Activated naive CD8-positive, alpha-beta T cell treated with anti-CD3 and anti-CD28 coated beads, Interleukin-2, amount 50 U/mL, for 24 hours (primary cell): ENCODE measurements around the gene TEAD1.
"Not testable (repeated sequence)": the region's sequence is repeated elsewhere in the genome, so short reads cannot be mapped to it uniquely, and the experiment has no call there.

Experiments
- ATAC-seq: fragments of 150-1000 bp; cut with Tn5 transposase; one replicate; pipeline ENCODE4 v1.10.0; 2021
- DNase-seq: peaks from one replicate; pipeline ENCODE4 v3.0.0; 2021
- H3K27ac Mint-ChIP-seq: one replicate; pipeline ENCODE4 v1.8.0; 2021; ENCODE audit warnings: mild to moderate bottlenecking, mixed read lengths
- H3K27me3 Mint-ChIP-seq: one replicate; pipeline ENCODE4 v1.8.0; 2021; ENCODE audit warnings: mixed read lengths
- H3K36me3 Mint-ChIP-seq: one replicate; pipeline ENCODE4 v1.8.0; 2021; ENCODE audit warnings: low read depth, mixed read lengths
- H3K4me1 Mint-ChIP-seq: one replicate; pipeline ENCODE4 v1.8.0; 2021; ENCODE audit warnings: mixed read lengths
- H3K4me3 Mint-ChIP-seq: one replicate; pipeline ENCODE4 v1.8.0; 2021; ENCODE audit warnings: mild to moderate bottlenecking, moderate library complexity, mixed read lengths
- H3K9me3 Mint-ChIP-seq: one replicate; pipeline ENCODE4 v1.8.0; 2021; ENCODE audit warnings: mixed read lengths

The TEAD1 gene

DNA sequence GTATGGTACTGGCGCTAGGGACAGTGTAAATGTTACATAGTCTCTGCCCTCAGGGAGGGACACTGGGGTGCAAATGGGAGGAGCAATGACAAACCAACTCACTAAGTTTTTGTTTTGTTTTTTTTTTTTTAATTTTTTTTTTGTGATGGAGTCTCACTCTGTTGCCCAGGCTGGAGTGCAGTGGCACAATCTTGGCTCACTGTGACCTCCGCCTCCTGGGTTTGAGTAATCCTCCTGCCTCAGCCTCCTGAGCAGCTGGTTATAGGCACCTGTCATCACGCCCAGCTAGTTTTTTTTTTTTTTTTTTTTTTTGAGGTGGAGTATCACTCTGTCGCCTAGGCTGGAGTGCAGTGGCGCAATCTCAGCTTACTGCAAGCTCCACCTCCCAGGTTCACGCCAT, 83.9 kb downstream of the TEAD1 start:
- not testable (repeated sequence) for H3K36me3 Mint-ChIP-seq, DNase-seq, ATAC-seq, H3K4me1 Mint-ChIP-seq, H3K27ac Mint-ChIP-seq, H3K4me3 Mint-ChIP-seq, H3K9me3 Mint-ChIP-seq
- H3K27me3 Mint-ChIP-seq, result peaks cover 11% of the 10 kb centered on the region

DNA sequence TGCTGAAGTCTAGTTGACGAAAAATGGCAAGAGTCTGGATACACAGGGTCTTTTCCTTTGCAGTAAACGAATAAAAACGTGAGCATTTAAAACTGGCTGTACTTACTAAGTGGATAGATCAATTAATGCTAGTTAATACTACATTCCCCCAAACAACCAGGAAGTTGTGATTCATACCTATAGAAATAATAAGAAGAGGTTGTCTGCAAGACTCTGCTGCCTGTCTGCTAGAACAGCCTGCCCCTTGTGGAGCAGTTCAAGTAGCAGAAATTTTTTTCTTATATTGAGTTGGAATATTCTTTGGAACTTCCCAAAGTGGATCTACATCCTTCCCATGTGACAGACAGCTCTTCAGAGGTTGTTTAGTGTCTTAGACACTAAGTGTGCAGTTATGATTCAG, 86.8 kb downstream of the TEAD1 start:
- ATAC-seq (no peak), DNase-seq (no peak)
- no peaks in the 10 kb centered on the region for H3K9me3 Mint-ChIP-seq
- H3K36me3 Mint-ChIP-seq, result no peaks in the 10 kb centered on the region
- H3K4me3 Mint-ChIP-seq, result no peak overlapping the region
- no peaks in the 10 kb centered on the region for H3K4me1 Mint-ChIP-seq
- peaks cover 11% of the 10 kb centered on the region for H3K27me3 Mint-ChIP-seq
- H3K27ac Mint-ChIP-seq, result no peak overlapping the region

DNA sequence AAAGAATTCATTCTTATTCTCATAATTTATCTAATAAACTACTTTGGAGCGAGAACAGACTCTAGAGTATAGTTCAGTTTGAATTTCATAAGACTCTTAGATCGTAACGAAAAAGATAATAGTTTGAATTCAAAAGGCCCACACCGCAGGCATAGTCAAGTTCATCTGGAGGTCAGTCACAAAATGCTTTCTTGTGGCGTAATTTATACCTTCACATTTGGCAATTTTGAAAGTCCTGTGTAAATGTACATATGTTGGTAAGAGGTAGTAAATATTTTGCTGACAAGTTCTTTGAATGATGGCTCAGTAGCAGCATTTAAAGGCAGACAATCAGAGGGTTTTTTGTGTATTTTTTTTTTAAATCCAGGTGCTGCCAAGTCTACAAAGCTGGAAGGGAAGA, 88.1 kb downstream of the TEAD1 start:
- ATAC-seq (no peak), DNase-seq (no peak)
- no peaks in the 10 kb centered on the region for H3K4me1 Mint-ChIP-seq
- no peak overlapping the region for H3K27ac Mint-ChIP-seq
- no peaks in the 10 kb centered on the region for H3K9me3 Mint-ChIP-seq
- H3K4me3 Mint-ChIP-seq, result no peak overlapping the region
- peaks cover 11% of the 10 kb centered on the region for H3K27me3 Mint-ChIP-seq
- H3K36me3 Mint-ChIP-seq, result no peaks in the 10 kb centered on the region

DNA sequence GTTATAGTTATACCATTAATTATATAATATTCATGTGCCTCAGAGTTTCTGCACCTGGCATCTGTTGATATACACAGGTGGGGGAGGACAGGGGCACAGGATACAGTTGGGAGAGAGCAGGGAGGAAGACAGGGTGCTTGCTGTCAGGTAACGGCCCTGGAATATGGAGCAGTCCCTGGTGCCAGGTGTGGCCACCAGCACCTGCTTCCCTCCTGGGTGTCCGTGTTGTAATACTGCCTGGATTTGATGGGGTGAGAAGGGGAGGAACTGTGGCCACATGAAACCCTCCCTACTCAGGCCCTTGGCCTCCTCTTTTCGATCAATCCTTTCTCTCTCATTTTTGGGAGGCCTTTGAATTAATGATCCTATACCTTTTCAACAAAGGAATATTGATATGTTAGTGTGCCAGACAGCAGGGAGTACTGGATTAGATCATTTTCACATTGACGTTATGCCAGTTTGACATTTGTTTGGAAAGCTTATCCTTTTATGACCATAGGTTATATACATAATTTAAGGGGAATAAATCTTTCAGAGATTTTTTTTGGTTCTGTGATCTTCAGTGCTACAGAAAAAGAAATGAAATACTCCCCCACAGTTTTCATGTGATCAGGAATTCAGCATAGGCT, 88.6 kb downstream of the TEAD1 start:
- ATAC-seq, result no peak
- no peak overlapping the region for H3K4me3 Mint-ChIP-seq
- DNase-seq, result no peak
- H3K27me3 Mint-ChIP-seq, result peaks cover 15% of the 10 kb centered on the region
- H3K36me3 Mint-ChIP-seq, result no peaks in the 10 kb centered on the region
- H3K27ac Mint-ChIP-seq, result no peak overlapping the region
- H3K4me1 Mint-ChIP-seq, result no peaks in the 10 kb centered on the region
- H3K9me3 Mint-ChIP-seq, result no peaks in the 10 kb centered on the region

DNA sequence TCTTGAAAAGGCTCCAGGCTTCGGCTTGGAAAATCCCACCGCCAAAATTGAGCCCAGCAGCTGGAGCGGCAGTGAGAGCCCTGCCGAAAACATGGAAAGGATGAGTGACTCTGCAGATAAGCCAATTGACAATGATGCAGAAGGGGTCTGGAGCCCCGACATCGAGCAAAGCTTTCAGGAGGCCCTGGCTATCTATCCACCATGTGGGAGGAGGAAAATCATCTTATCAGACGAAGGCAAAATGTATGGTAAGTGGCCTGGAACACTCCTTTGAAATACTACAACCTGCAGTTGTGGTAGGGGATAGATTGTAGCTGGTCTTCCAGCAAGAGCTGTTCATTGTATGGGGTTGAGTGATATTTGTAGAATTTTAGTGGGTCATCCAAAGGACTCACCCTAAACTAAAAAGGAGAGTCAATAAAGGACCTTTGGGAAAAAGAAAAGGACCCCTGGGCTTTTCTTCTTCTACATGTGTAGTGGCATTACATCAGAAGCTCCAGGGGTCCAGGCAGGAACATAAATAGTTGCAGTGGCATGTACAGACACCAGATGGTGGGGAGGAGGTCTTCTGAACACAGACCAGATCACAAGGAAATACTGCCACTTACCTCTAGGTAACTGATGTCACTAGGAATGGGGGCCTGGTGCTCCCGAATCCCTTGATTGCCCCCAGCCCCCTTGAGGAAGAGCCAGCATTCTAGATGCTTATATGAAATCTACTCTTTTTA, 90.1 kb downstream of the TEAD1 start:
- DNase-seq (no peak), ATAC-seq (no peak)
- no peak overlapping the region for H3K27ac Mint-ChIP-seq
- no peak overlapping the region for H3K4me3 Mint-ChIP-seq
- peaks cover 12% of the 10 kb centered on the region for H3K27me3 Mint-ChIP-seq
- H3K36me3 Mint-ChIP-seq, result no peaks in the 10 kb centered on the region
- H3K9me3 Mint-ChIP-seq, result no peaks in the 10 kb centered on the region
- H3K4me1 Mint-ChIP-seq, result no peaks in the 10 kb centered on the region

DNA sequence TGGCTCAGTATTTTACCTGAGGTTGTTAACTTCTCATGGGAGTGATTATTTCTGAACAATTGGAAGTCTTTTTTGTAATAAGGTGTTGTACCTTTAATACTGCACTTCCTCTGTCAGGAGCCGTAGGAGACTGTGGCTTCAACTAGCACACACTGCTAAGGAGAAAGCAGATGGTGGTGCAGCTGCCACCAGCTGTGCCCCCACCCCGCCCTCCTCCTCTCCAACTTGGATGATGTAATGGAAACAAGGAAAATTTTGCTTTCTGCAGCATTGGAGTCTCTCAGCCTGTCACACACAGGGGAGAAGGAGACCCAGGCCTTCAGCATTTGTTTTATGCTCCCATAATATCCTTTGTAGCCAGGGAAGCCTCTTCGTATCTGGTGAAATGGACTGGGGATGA, 91.2 kb downstream of the TEAD1 start:
- DNase-seq (no peak), ATAC-seq (no peak)
- Mint-ChIP-seq H3K4me3 (no peak overlapping the region), H3K27me3 (peaks cover 12% of the 10 kb centered on the region), H3K27ac (no peak overlapping the region), H3K9me3 (no peaks in the 10 kb centered on the region), H3K4me1 (no peaks in the 10 kb centered on the region), H3K36me3 (no peaks in the 10 kb centered on the region)

DNA sequence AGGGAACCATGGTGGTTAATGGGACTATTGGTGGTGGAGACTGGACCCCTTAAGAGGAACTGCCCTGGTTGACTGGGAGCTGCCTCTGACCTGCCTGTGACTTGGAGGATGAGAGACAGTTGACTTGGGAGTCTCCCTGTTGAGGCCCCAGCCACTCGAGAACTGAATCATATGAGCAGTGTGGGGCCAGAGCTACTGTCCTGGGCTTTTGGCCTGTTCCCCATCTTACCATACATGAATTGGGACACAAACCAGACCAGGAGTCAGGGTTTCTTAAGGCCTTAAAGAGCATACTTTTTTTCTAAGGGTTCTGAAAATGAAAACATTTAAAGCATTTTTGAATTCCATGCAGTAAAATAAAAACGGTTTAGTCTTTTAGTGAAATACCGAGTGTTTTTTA, 92.8 kb downstream of the TEAD1 start:
- H3K27me3 Mint-ChIP-seq, result peaks cover 5% of the 10 kb centered on the region
- DNase-seq (no peak), ATAC-seq (no peak)
- no peaks in the 10 kb centered on the region for H3K4me1 Mint-ChIP-seq
- no peaks in the 10 kb centered on the region for H3K36me3 Mint-ChIP-seq
- no peaks in the 10 kb centered on the region for H3K9me3 Mint-ChIP-seq
- no peak overlapping the region for H3K4me3 Mint-ChIP-seq
- H3K27ac Mint-ChIP-seq, result no peak overlapping the region

DNA sequence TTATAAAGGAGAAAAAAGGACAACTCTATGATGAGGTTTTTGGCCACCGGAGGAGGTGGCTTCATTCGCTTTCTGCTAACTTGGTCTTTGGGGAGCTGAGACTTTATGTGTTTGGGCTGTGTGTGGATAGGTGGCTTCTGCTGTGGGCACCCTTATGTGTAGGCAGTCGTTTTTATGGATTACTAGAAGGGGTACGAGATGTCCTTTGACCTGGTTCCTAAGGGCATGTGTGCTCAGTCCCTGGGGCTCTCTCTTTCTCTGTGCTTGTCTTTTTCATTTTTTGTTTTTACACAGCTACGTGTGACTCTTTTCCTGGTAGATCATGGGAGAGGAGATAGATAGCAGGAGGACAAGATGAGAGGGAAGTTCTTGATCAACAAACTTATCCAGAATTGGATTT, 93.4 kb downstream of the TEAD1 start:
- ATAC-seq (no peak), DNase-seq (no peak)
- H3K27ac Mint-ChIP-seq, result no peak overlapping the region
- H3K9me3 Mint-ChIP-seq, result no peaks in the 10 kb centered on the region
- no peak overlapping the region for H3K4me3 Mint-ChIP-seq
- H3K4me1 Mint-ChIP-seq, result no peaks in the 10 kb centered on the region
- no peaks in the 10 kb centered on the region for H3K36me3 Mint-ChIP-seq
- H3K27me3 Mint-ChIP-seq, result peaks cover 6% of the 10 kb centered on the region

DNA sequence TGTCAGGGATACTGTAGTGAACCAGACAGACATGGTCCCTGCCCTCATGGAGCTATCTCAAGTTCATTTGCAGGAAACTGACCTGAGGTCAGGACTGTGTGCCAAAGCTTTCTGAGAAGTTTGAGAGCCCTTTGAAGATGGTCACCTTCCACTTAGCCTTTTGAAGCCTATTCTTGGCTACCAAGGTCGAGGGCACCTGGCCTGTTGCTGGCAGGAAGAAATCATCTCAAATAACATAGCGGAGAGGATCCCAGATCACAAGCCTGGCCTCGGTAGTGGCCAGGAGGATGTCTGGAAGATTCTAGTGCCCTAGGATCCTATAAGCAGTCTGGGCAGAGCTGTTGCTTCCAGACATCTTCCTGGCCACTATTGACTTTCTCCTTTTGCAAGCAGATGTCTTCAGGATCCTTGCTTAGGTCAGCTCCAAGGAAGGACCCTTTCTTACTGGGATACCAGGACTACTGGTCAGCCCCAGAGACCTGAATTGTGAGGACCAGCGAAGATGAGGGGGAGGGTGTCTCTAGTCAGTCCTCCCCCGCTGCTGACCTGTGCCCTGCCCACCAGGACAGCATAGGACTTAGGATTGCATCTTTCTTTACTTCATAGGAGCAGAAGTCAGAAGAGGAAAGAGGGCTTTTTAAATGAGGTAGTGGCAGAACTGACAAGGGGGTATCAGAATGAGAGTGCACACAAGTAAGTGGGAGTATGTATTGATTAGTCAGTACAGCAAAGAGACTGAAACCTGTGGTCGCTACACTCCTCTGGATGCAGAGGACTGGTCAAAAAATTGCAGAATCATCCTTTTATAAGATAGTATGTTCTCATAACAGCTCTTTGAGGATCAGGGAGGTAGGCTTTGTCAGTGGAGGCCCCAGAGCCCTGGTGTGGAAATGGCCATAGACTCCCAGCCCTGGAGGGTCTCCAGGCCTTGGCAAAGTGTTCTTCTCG, 94.8 kb downstream of the TEAD1 start:
- Mint-ChIP-seq H3K27ac (no peak overlapping the region), H3K27me3 (peaks cover 9% of the 10 kb centered on the region), H3K4me3 (no peak overlapping the region), H3K36me3 (no peaks in the 10 kb centered on the region), H3K4me1 (no peaks in the 10 kb centered on the region), H3K9me3 (no peaks in the 10 kb centered on the region)
- peak; percentile 71 for ATAC-seq
- DNase-seq, result no peak

DNA sequence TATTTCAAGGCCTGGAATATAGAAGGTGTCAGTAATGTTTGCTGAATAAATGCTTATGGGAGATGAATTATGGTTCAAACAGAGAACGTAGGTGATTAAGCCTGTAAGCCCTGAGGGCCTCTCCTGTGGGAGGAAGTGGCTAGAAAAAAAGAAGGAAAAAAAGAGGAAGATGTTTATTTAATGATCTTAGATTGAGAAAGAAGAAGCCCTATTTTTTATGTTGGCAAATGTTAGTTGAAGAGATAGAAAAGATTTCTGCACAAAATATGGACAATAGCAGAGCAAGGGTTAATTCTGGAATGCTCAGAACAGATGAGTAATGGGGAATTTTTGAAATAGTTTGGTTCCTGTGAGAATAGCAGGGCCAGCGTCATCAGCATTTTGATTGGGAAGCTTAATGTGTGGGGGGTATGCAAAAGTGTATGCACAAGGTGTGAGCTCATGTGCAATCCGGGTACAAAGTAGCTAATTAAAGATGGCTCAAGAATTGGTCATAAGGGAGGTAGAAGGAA, 95.7 kb downstream of the TEAD1 start:
- H3K4me1 Mint-ChIP-seq, result no peaks in the 10 kb centered on the region
- ATAC-seq, result no peak
- H3K27ac Mint-ChIP-seq, result no peak overlapping the region
- no peak overlapping the region for H3K4me3 Mint-ChIP-seq
- H3K36me3 Mint-ChIP-seq, result no peaks in the 10 kb centered on the region
- no peaks in the 10 kb centered on the region for H3K9me3 Mint-ChIP-seq
- no peak for DNase-seq
- peaks cover 10% of the 10 kb centered on the region for H3K27me3 Mint-ChIP-seq

DNA sequence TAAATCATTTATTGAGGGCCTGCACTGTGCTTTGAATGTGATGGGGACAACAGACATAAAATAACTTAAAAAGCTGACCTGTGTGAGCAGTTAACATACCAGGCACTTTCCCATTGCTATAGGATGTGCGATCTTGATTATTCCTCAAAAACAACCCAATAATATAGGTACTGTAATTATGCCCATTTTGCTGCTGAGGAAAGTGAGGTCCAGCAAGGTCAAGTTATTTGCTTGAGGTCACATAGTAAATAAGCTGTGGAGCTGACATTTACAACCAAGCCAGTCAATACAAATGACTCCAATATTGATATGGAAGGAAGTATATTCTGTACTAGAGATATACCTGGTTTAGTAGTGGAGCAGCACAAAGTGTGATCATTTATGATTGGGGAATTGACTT, 96.2 kb downstream of the TEAD1 start:
- Mint-ChIP-seq H3K27ac (no peak overlapping the region), H3K4me3 (no peak overlapping the region)
- ATAC-seq, result no peak

DNA sequence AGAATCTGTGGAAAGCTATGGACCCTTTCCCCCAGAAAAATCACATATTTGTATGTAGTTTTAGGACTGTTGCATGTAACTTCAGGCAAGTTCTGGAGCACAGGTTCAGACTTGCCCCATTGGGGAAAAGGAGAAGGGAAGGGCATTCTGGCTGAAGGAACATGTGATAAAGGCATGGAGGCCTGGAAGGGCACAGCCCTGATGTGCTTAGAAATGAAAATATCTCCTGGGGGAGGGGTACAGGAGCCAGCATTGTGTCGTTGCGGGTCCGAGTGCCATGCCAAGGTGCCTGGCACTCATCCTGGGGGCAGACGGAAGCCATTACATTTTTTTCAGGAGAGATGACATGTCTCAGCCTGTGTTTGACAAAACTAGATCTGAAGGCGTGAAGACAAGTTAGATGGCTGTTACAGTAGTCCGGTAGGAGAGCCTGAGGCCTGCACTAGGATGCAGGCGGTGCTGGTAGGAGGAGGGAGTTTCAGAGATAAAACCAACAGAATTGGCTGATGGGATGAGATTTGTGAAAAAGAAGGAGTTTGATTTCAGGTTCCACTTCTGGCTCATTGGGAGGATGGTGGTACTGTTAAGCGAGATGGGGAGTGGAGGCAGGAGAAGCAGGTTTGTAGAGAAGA, 96.9 kb downstream of the TEAD1 start:
- H3K4me3 Mint-ChIP-seq, result no peak overlapping the region
- H3K27me3 Mint-ChIP-seq, result peaks cover 10% of the 10 kb centered on the region
- H3K36me3 Mint-ChIP-seq, result no peaks in the 10 kb centered on the region
- DNase-seq (no peak), ATAC-seq (no peak)
- no peaks in the 10 kb centered on the region for H3K4me1 Mint-ChIP-seq
- H3K9me3 Mint-ChIP-seq, result no peaks in the 10 kb centered on the region
- no peak overlapping the region for H3K27ac Mint-ChIP-seq

More for the DNA sequence above, 96.2 kb downstream of the TEAD1 start:
- no peaks in the 10 kb centered on the region for H3K9me3 Mint-ChIP-seq
- no peaks in the 10 kb centered on the region for H3K4me1 Mint-ChIP-seq
- no peaks in the 10 kb centered on the region for H3K36me3 Mint-ChIP-seq
- DNase-seq, result no peak
- peaks cover 10% of the 10 kb centered on the region for H3K27me3 Mint-ChIP-seq

DNA sequence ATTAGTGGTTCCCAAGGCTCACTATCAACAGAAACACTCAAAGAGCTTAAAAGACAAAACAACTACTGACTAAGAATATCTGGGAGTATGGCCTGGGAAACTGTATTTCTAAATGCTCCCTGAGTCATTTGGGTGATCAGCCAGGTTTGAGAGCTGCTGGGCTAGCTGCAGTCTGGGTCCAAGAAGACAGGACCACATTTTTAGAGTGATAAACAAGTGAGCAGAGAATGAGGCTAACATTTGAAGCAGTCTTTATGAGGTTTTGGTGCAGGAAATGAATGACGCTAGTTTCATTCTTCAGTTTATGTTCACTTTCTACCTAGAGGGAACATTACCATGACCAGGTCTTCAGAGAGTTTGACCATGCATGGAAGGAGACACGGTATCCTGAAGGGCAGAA, 97.7 kb downstream of the TEAD1 start:
- no peaks in the 10 kb centered on the region for H3K4me1 Mint-ChIP-seq
- ATAC-seq, result no peak
- H3K9me3 Mint-ChIP-seq, result no peaks in the 10 kb centered on the region
- peaks cover 10% of the 10 kb centered on the region for H3K27me3 Mint-ChIP-seq
- no peak for DNase-seq
- no peak overlapping the region for H3K4me3 Mint-ChIP-seq
- H3K36me3 Mint-ChIP-seq, result no peaks in the 10 kb centered on the region
- H3K27ac Mint-ChIP-seq, result no peak overlapping the region

DNA sequence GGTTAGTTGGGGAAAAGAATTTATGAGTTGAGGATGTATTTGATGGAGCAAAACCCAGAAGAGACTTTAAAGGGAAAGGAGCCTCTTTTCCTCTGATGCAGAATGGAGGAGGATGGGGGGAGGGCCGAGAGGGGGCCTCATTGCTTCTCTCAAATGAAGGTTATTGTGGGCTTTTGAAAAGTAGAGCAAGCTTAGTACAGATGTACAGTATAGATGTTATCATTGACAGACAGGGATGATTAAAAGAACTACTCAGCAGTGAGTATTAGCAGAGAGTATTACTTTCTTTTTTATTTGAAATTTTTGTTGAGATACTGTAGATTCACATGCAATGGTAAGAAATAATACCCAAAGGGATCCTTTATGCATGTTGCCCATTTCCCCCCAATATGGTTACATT, 98.1 kb downstream of the TEAD1 start:
- Mint-ChIP-seq H3K4me3 (no peak overlapping the region), H3K4me1 (no peaks in the 10 kb centered on the region), H3K9me3 (no peaks in the 10 kb centered on the region), H3K27me3 (peaks cover 10% of the 10 kb centered on the region), H3K36me3 (no peaks in the 10 kb centered on the region), H3K27ac (no peak overlapping the region)
- DNase-seq (no peak), ATAC-seq (no peak)
